Fibroblast of peridontal ligament (primary cell): ENCODE data around the gene INAVA.
A peak's percentile ranks its signal among the peaks of the same experiment; 100 is the strongest.

ENCODE experiments used
- DNase-seq: peaks from one replicate; pipeline ENCODE4 v3.0.0-alpha.2; 2010; ENCODE audit errors: extremely low read depth

The INAVA gene

DNA sequence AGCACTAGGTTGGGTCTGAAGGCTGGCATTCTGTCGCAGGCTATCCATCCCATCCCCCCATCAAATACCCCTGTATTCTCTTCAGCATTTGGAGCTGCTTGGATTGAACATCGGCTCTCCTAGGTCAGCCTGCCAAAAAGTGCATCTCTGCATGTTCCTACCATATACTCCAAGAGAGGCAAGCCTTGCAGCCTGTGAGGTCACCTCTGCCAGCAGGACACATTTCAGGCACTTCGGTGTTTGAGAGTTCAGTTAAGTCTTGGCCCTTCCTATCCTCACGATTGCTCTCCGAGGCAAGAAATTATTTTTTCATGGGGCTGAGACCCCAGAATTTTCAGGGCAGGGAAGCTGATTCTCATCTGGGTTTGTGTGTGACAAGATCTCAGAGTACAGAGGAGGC, 19.3 kb upstream of the INAVA start:
- DNase-seq = no peak

DNA sequence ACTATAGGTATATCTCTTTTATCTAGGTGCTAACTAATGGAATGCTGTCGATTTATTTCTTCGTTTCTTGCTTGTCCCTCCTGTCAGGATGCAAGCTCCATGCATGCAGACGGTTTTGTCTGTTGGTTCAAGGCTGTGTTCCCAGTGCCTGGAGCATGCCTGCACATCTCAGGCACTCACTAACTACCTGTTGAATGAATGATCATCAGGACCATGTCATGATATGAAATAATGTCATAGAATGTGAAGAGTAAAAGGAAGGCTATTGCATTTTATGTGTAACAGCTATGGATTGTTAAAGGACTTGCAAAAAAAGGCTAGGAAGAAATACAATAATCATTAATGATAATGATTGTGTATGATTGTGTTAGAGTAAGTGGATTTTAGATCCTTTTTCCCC, 17.7 kb upstream of the INAVA start:
- DNase-seq = no peak

GRCh38 chr1:200877839-200878551, 16.7 kb upstream of the INAVA start:
- DNase-seq = no peak

DNA sequence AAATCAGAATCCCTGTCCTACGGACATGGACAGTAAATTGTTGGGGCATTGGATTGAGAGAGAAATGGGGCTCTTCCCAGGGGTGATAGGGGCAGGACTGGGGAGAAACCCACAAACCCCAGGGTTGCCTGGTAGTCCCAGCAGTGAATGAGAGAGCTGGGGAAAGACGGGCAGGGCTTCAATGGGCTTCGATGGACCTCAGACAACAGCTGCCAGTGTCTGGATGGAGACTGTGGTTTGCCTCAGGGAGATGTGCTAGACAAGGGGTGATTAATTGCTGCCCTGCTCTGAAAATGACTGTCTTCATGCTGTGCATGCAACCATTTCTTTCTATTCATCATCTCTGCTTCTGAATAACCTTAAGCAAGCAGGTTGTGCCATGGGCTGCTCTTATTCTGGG, 14.5 kb upstream of the INAVA start:
- DNase-seq = no peak

- DNase-seq = no peak
These were observed 11.6 kb upstream of the INAVA start for GRCh38 chr1:200883118-200883517.

GRCh38 chr1:200885623-200886402, 8.9 kb upstream of the INAVA start:
- DNase-seq = no peak

GRCh38 chr1:200886594-200886993, 8.1 kb upstream of the INAVA start:
- DNase-seq = no peak

DNA sequence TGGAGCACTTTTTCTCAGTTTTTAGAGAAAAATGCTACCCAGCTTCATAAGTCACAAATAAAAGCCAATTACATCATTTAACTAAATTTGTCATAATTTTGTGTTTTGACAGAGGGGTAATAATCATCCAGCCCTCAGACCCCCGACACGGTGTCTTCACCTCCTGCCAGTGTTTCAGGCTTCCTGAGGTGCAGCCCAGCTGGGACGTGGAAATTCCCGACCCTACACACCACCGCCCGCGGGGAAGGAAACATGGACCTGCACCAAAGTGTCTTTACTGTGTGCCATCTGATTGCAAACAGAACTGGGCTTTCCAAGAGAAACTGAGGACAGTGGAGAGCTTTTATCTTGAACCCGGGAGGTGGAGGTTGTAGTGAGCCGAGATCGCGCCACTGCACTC, 7.7 kb upstream of the INAVA start:
- DNase-seq = no peak

- no peak for DNase-seq
These were observed 6.8 kb upstream of the INAVA start for GRCh38 chr1:200887772-200888348.

GRCh38 chr1:200888349-200888838, 6.3 kb upstream of the INAVA start:
- no peak for DNase-seq

DNA sequence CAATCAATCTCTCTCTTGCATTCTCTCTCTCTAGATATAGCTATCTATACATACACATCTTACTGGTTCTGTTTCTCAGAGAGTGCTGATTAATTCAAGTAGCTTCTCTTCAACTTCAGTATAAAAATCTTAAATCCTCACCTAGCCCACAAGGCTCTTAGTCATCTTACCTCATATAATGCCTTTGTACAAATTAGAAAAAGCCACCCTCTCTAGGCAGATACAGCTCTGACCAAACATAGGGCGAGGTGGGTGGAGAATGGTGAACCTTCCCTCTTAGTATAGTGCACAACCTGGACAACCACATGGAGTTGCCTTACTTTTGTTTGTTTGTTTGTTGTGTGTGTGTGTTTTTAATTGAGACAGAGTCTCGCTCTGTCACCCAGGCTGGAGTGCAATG, 5.1 kb upstream of the INAVA start:
- no peak for DNase-seq

- DNase-seq = no peak
These were observed 4.7 kb upstream of the INAVA start for GRCh38 chr1:200890027-200890426.

DNA sequence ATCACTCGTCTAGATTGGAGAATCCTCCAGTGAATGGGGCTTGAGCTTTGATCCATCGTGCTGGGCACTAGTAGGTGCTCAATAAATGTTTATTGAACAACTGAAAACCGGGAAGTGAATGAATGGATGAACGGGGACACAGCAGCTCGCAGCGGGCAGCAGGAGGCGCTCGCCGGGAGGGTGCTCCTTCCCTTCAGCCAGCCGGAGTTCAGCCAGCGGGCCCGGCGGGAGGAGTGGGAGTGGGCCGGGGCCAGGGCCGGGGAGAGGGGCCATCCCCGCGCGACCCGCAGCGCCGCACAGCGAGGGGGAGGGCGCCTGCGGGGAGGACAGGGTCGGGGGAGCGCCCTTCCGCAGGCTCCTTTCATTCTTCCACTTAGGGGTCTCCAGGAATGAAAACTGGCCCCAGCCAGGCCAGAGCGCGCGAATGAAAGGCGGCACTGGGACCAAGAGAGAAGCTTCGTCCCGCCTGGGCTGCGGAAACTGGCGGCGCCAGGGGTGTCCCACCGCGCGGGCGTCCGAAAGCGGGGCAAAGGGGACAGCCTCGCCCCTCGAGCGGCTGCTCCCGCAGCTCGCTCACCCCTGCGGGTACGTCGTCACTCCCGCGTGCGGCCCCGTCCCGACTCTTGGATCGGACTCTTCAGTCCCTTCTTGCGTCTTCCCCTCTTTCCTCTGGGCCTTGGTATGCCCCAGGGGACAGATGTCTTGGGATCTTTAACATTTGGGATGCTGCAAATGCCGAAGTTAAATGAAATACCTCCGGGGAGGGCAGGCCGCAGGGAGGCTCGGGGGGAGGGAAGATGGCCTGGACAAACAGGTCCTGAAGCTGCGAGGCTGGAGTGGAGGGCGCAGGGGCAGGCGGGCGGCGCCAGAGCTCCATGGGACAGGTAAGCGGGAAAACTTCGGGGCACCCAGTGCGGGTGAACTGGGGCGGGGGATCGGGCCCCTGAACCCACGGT, 3.6 kb upstream of the INAVA start:
- DNase-seq = peak; percentile 34

DNA sequence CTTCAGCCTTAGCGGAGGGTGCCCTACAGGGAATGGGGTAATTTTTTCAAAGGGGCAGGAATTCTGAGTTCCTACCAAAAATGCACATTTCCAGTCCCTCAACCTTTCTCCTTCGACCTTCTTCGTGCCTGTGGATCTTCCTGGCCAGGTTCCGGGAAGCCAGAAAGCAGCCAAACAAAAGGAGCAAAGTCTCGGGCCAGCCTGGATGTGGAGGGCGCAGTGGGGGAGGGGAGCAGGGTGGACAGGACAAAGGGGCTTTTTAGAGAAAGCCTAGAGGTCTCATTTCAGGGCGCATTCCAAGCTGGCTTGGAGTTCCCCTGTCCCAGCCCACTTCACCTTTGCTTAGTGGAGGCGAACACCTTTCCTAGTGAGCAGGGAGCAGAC, 2.9 kb upstream of the INAVA start:
- DNase-seq = no peak

- no peak for DNase-seq
These were observed 2.2 kb upstream of the INAVA start for GRCh38 chr1:200892546-200892945.

DNA sequence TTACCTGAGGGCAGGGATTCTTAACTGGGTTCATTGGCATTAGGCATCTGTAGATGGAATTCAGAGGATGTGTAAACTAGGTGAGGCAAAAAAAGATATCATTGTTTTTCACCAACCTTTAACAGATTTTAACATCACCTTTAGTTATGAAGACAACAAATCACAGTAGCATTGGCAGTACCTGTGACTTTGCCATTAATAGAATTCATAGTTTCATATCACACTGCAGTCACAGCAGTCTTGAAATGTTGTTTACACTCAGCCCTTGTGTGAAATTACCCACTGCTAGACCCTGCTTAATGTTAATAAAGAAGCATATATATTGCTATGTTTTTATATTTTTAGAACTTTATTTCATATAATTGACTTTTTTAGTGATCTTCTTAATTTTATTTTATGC, 1.7 kb upstream of the INAVA start:
- no peak for DNase-seq

DNA sequence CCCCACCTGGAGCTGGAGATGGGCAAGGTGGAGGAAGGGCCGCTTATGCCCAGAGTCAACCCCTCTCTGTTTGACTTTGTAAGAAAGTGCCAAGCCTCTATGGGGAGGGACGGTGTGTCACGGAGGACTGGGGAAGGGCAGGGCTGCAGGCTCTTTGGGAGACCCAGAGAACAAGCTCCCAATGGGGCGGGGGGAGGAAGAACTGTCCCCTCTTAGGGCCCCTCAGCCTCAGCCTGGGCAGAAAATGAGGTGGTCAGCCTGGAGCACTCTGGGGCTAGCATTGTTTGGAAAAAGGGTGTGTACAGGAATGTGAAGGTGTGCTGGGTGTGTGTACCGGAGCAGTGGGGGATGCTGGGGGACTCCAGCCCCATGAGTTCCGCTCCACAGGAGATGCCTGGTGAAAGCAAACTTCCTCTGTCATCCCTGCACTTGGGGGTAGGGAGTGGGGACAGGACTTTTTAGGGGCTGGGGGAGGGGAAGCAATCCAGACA, 1.2 kb upstream of the INAVA start:
- no peak for DNase-seq

DNA sequence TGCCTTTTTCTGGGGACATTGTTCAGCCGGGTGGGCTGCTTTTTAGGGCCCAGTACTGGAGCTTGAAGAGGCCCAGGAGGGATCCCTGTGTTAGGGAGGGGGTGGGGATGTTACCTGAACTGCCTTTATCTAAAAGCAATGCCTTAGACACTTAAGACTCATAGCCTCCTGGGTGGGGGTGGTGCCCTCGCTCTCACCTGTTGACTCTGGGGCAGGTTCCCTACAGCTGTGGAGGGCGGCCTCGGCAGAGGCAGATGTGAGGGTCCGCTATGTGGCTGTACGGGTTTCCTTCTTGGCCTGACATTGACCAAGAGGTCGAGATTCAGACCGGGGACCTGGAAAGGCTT, 716 bp downstream of the INAVA start:
- no peak for DNase-seq

- no peak for DNase-seq
These were observed 1.3 kb downstream of the INAVA start for GRCh38 chr1:200895801-200896530.

DNA sequence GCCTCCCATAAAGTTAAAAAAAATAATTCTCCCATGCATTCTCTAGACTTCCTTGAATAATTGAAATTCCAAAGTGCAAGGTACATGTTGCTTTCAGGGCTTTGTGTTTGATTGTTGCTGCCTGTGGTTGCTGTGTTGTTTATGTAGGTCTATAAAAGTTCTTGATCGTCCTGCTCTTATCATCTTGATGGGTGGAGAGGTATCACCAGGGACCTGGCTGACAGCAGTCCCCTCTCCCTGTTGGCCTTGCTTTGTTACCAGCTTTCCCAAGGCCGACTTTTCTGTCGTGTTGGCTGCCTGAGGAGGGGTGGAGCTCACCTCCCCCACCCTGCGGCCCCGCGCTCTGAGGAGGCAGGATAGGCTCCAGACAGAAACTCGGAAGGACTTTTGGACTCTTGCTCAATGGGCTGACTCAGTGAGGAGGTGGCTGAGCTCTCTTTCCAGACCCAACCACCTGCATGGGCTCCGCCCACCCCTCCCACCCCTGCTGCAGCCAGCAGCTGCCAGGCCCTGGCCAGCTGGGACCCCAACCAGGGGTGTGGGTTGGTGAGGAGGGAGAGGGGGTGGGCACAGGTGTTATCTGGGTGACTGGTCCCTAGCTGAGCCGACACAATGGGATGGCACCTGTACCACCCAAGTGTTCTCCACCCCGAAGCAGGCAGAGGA, 2.0 kb downstream of the INAVA start:
- no peak for DNase-seq

GRCh38 chr1:200897259-200897658, 2.6 kb downstream of the INAVA start:
- no peak for DNase-seq
